ENCODE results near the gene PIP5KL1. TPM values are rescaled to one million over a fixed set of nuclear protein-coding genes. Genes with fewer than 3 reads are reported as not detected.

The PIP5KL1 gene
- total RNA-seq, 1 experiment from 2014 or later: 16.8 TPM

DNA sequence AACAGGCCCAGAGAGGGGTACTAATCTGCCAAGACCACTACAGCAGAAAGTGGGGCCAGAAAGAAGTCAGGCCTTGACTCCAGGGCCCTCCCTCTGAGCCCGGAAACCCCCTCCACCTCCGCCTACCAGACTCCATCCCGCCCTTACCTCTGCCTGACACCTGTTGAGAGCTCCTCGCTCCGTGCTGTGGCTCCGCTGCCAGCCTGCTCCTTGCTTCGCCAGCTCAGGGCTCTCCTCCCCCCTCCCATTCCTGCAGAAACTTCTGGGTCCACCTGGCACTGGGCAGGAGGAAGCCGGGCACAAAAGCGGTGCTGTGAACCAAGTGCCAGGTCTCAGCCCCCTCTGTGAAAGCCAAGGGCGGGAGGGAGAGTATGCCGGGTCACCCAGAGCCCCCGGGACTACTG, 24.8 kb downstream of the PIP5KL1 start (continued):
- TF ChIP-seq, protein P1, sequence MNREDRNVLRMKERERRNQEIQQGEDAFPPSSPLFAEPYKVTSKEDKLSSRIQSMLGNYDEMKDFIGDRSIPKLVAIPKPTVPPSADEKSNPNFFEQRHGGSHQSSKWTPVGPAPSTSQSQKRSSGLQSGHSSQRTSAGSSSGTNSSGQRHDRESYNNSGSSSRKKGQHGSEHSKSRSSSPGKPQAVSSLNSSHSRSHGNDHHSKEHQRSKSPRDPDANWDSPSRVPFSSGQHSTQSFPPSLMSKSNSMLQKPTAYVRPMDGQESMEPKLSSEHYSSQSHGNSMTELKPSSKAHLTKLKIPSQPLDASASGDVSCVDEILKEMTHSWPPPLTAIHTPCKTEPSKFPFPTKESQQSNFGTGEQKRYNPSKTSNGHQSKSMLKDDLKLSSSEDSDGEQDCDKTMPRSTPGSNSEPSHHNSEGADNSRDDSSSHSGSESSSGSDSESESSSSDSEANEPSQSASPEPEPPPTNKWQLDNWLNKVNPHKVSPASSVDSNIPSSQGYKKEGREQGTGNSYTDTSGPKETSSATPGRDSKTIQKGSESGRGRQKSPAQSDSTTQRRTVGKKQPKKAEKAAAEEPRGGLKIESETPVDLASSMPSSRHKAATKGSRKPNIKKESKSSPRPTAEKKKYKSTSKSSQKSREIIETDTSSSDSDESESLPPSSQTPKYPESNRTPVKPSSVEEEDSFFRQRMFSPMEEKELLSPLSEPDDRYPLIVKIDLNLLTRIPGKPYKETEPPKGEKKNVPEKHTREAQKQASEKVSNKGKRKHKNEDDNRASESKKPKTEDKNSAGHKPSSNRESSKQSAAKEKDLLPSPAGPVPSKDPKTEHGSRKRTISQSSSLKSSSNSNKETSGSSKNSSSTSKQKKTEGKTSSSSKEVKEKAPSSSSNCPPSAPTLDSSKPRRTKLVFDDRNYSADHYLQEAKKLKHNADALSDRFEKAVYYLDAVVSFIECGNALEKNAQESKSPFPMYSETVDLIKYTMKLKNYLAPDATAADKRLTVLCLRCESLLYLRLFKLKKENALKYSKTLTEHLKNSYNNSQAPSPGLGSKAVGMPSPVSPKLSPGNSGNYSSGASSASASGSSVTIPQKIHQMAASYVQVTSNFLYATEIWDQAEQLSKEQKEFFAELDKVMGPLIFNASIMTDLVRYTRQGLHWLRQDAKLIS (CRISPR knock-in tag; IDR thresholded peaks at IDR 0.05; ENCODE audit: borderline replicate concordance): no peak
- TF ChIP-seq CBFB (CRISPR knock-in tag; IDR thresholded peaks at IDR 0.05; ENCODE audit: low read depth) (no peak), FOXK1 (CRISPR knock-in tag; IDR thresholded peaks at IDR 0.05) (no peak), ATF2 (CRISPR knock-in tag; IDR thresholded peaks at IDR 0.05; ENCODE audit: borderline replicate concordance, low read depth) (no peak), NFATC4 (CRISPR knock-in tag; IDR thresholded peaks at IDR 0.05) (no peak), ZNF232 (CRISPR knock-in tag; IDR thresholded peaks at IDR 0.05) (no peak)

- H3K27me3 Mint-ChIP-seq (ENCODE audit: low read depth): no peaks in the 10 kb centered on the region; the same call in 1 of the 2 replicates
Observed at GRCh38 chr9:127905004-127905728, 25.4 kb downstream of the PIP5KL1 start.

More at GRCh38 chr9:127905004-127905728, 25.4 kb downstream of the PIP5KL1 start:
- no peak for ATAC-seq
- Mint-ChIP-seq H3K4me1 (peaks cover 30% of the 10 kb centered on the region), H3K9me3 (no peaks in the 10 kb centered on the region), H3K36me3 (no peaks in the 10 kb centered on the region), H3K4me3 (no peak overlapping the region), H3K27ac (peak overlapping the region; percentile 80)
- no peak for DNase-seq (ENCODE audit: low spot score)
- ChIA-PET POLR2A (interaction anchor here (0.5 kb wide), 1 partner anchor 208 kb away, joined by 3 read pairs; no protein-coding TSS in a partner anchor), CTCF (interaction anchor here (0.7 to 1.7 kb wide), 7 partner anchors 13 to 213 kb away, joined by 3 to 7 read pairs (median 4); partner anchors contain the start of gene TOR2A)
- TF ChIP-seq SP1 (CRISPR knock-in tag; conservative IDR thresholded peaks at IDR 0.05): no peak
- TF ChIP-seq PRRX2 (CRISPR knock-in tag; IDR thresholded peaks at IDR 0.05): no peak
- TF ChIP-seq MLX (CRISPR knock-in tag; IDR thresholded peaks at IDR 0.05): no peak
- no peak for TF ChIP-seq HMGA2 (CRISPR knock-in tag; IDR thresholded peaks at IDR 0.05)
- no peak for TF ChIP-seq KAT7 (CRISPR knock-in tag; IDR thresholded peaks at IDR 0.05; ENCODE audit: borderline replicate concordance)
- TF ChIP-seq HMGXB4 (CRISPR knock-in tag; IDR thresholded peaks at IDR 0.05): no peak
- TF ChIP-seq IRF2 (CRISPR knock-in tag; IDR thresholded peaks at IDR 0.05; ENCODE audit: borderline replicate concordance, low read depth): no peak
- no peak for TF ChIP-seq MAX (CRISPR knock-in tag; IDR thresholded peaks at IDR 0.05)
- no peak for TF ChIP-seq ZNF121 (CRISPR knock-in tag; IDR thresholded peaks at IDR 0.05)
- TF ChIP-seq, protein P2, sequence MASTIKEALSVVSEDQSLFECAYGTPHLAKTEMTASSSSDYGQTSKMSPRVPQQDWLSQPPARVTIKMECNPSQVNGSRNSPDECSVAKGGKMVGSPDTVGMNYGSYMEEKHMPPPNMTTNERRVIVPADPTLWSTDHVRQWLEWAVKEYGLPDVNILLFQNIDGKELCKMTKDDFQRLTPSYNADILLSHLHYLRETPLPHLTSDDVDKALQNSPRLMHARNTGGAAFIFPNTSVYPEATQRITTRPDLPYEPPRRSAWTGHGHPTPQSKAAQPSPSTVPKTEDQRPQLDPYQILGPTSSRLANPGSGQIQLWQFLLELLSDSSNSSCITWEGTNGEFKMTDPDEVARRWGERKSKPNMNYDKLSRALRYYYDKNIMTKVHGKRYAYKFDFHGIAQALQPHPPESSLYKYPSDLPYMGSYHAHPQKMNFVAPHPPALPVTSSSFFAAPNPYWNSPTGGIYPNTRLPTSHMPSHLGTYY (CRISPR knock-in tag; IDR thresholded peaks at IDR 0.05): no peak
- no peak for TF ChIP-seq ZNF416 (CRISPR knock-in tag; IDR thresholded peaks at IDR 0.05)
- TF ChIP-seq, protein P3, sequence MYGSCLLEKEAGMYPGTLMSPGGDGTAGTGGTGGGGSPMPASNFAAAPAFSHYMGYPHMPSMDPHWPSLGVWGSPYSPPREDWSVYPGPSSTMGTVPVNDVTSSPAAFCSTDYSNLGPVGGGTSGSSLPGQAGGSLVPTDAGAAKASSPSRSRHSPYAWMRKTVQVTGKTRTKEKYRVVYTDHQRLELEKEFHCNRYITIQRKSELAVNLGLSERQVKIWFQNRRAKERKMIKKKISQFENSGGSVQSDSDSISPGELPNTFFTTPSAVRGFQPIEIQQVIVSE (CRISPR knock-in tag; IDR thresholded peaks at IDR 0.05; ENCODE audit: borderline replicate concordance): no peak
- TF ChIP-seq FOXP1 (CRISPR knock-in tag; IDR thresholded peaks at IDR 0.05; ENCODE audit: borderline replicate concordance): no peak
- TF ChIP-seq STAT6 (CRISPR knock-in tag; conservative IDR thresholded peaks at IDR 0.05; ENCODE audit: low read depth): no peak
- no peak for TF ChIP-seq CREB1 (CRISPR knock-in tag; IDR thresholded peaks at IDR 0.05)
- TF ChIP-seq ZNF396 (CRISPR knock-in tag; IDR thresholded peaks at IDR 0.05; ENCODE audit: borderline replicate concordance): no peak
